Endothelial cell (in vitro differentiated cells): ENCODE results near the gene NDUFB10. TPM values are rescaled to one million over a fixed set of nuclear protein-coding genes. Genes with fewer than 3 reads are reported as not detected.
"Not testable (repeated sequence)": the region's sequence is repeated elsewhere in the genome, so short reads cannot be mapped to it uniquely, and the experiment has no call there.

Source experiments
- DNase-seq: peaks from one replicate; pipeline ENCODE4 v3.0.0; 2021; ENCODE audit warnings: low spot score
- H3K27ac Mint-ChIP-seq: one replicate; pipeline ENCODE4 v1.8.0; 2021; ENCODE audit warnings: mixed read lengths, inconsistent platforms; ENCODE audit not compliant: unreplicated experiment
- H3K27me3 Mint-ChIP-seq: one replicate; pipeline ENCODE4 v1.8.0; 2021; ENCODE audit warnings: mild to moderate bottlenecking, moderate library complexity, mixed read lengths, inconsistent platforms; ENCODE audit not compliant: unreplicated experiment
- H3K36me3 Mint-ChIP-seq: one replicate; pipeline ENCODE4 v1.8.0; 2021; ENCODE audit warnings: mild to moderate bottlenecking, low read depth, mixed read lengths, inconsistent platforms; ENCODE audit not compliant: unreplicated experiment
- H3K4me1 Mint-ChIP-seq: one replicate; pipeline ENCODE4 v1.8.0; 2021; ENCODE audit warnings: mild to moderate bottlenecking, mixed read lengths, inconsistent platforms; ENCODE audit not compliant: unreplicated experiment
- H3K4me3 Mint-ChIP-seq: one replicate; pipeline ENCODE4 v1.8.0; 2021; ENCODE audit warnings: mild to moderate bottlenecking, mixed read lengths, inconsistent platforms; ENCODE audit not compliant: unreplicated experiment
- H3K9me3 Mint-ChIP-seq: one replicate; pipeline ENCODE4 v1.8.0; 2021; ENCODE audit warnings: mixed read lengths, inconsistent platforms; ENCODE audit not compliant: unreplicated experiment
- total RNA-seq: library from RNA; stranded (reverse); fragmentation: NEBNext Ultra II Directional; extraction: Animal tissue kit (Norgen Biotek cat#: 25700); gene quantifications from one replicate; pipeline ENCODE4 v1.2.1, GENCODE V29; 2021; ENCODE audit not compliant: unreplicated experiment
- TF ChIP-seq, protein P1 (sequence below): fragments of 200-600 bp; sonication (generic); IDR thresholded peaks from one replicate; pipeline ENCODE4 v1.5.0; 2021; ENCODE audit warnings: antibody characterized with exemption; ENCODE audit not compliant: unreplicated experiment

The NDUFB10 gene
- total RNA-seq, 1 donor from 2014 or later, result 122 TPM

DNA sequence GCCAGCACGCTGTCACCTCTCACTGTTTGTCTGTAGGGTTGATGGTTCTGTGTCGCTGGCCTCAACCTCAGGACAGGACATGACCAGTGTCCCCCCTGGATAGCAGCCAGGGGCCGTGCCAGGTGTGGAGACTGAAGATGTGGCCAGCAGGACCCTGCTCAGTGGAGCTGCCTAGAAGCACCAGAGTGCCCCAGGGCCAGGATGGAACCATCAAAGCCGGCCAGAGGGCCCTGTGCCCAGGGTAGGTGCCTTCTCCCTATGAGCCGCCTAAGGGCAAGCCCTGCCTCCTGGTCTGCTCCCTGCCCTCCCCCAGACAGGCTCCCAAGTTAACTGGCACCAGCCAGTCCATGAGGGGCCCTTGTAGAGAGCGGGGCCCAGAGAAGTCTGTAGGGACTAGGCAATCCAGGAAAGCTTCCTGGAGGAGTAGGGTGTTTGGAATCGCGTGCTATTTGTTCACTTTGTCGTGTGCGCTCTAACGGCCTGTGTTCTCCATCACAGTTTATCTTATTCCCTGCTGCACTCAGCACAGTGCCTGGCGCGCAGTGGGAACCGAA is 546 bp upstream of the NDUFB10 start:
- Mint-ChIP-seq H3K4me1 (peaks cover 18% of the 10 kb centered on the region), H3K9me3 (no peaks in the 10 kb centered on the region), H3K4me3 (peak overlapping the region; percentile 77), H3K36me3 (peaks cover 20% of the 10 kb centered on the region), H3K27me3 (peaks cover 6% of the 10 kb centered on the region), H3K27ac (no peak overlapping the region)
- no peak for DNase-seq
- TF ChIP-seq, protein P1, sequence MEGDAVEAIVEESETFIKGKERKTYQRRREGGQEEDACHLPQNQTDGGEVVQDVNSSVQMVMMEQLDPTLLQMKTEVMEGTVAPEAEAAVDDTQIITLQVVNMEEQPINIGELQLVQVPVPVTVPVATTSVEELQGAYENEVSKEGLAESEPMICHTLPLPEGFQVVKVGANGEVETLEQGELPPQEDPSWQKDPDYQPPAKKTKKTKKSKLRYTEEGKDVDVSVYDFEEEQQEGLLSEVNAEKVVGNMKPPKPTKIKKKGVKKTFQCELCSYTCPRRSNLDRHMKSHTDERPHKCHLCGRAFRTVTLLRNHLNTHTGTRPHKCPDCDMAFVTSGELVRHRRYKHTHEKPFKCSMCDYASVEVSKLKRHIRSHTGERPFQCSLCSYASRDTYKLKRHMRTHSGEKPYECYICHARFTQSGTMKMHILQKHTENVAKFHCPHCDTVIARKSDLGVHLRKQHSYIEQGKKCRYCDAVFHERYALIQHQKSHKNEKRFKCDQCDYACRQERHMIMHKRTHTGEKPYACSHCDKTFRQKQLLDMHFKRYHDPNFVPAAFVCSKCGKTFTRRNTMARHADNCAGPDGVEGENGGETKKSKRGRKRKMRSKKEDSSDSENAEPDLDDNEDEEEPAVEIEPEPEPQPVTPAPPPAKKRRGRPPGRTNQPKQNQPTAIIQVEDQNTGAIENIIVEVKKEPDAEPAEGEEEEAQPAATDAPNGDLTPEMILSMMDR, result no peak

DNA sequence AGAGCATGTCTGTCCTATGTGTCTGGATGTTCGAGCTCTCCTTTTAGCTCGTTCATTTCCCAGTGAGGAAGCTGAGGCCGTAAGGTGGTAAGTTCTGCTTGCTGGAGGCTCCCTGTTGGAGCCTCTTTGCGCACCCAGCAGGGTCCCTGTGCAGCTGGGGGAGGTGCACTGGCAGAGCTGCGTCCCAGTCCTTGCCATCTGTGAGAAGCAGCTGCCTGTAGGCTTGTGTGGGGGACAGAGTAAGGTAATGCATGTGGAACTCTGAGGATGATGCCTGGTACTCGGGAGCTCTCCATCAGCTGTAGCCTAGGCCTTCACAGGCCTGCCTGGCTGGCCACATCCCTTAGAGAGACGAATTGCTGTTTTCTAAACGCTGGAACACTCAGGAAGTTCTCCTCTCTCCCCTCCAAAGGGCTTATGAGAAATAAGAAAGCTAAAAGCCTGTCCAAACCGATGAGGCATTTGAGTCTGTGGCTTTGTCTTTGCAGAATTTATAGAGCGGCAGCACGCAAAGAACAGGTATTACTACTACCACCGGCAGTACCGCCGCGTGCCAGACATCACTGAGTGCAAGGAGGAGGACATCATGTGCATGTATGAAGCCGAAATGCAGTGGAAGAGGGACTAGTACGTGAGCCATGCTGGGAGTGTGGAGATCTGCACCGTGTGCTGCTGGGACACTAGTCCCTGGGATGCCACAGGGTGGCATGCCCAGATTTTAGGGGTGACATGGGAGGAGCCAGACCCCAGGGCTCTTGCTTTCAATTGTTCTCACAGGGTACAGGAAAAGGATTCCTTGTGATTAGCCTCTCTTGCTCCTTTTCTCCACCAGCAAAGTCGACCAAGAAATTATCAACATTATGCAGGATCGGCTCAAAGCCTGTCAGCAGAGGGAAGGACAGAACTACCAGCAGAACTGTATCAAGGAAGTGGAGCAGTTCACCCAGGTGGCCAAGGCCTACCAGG is 1.6 kb downstream of the NDUFB10 start:
- Mint-ChIP-seq H3K9me3 (no peaks in the 10 kb centered on the region), H3K27ac (peak overlapping the region; percentile 10), H3K36me3 (peaks cover 21% of the 10 kb centered on the region), H3K4me3 (peak overlapping the region; percentile 95), H3K4me1 (peaks cover 29% of the 10 kb centered on the region), H3K27me3 (peaks cover 9% of the 10 kb centered on the region)
- TF ChIP-seq, protein P1, result no peak
- no peak for DNase-seq

DNA sequence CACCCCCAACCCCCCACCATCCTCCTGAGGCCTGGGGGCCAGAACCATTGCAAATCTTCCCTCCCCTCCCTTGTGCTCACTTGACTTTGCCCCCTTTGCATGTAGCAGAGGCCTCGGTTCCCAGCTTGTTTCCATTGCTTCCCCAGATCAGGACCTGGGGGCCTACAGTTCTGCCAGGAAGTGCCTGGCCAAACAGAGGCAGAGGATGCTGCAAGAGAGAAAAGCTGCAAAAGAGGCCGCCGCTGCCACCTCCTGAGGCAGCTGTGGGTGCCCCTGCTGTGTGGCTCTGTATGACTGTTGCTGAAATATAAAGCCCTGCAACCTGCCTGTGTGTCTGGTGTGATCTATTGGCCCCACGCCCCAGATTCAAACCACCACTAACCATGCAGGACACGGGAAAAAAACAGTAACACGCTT is 2.3 kb downstream of the NDUFB10 start:
- DNase-seq, result no peak
- Mint-ChIP-seq H3K27me3 (peaks cover 8% of the 10 kb centered on the region), H3K4me1 (peaks cover 29% of the 10 kb centered on the region)

DNA sequence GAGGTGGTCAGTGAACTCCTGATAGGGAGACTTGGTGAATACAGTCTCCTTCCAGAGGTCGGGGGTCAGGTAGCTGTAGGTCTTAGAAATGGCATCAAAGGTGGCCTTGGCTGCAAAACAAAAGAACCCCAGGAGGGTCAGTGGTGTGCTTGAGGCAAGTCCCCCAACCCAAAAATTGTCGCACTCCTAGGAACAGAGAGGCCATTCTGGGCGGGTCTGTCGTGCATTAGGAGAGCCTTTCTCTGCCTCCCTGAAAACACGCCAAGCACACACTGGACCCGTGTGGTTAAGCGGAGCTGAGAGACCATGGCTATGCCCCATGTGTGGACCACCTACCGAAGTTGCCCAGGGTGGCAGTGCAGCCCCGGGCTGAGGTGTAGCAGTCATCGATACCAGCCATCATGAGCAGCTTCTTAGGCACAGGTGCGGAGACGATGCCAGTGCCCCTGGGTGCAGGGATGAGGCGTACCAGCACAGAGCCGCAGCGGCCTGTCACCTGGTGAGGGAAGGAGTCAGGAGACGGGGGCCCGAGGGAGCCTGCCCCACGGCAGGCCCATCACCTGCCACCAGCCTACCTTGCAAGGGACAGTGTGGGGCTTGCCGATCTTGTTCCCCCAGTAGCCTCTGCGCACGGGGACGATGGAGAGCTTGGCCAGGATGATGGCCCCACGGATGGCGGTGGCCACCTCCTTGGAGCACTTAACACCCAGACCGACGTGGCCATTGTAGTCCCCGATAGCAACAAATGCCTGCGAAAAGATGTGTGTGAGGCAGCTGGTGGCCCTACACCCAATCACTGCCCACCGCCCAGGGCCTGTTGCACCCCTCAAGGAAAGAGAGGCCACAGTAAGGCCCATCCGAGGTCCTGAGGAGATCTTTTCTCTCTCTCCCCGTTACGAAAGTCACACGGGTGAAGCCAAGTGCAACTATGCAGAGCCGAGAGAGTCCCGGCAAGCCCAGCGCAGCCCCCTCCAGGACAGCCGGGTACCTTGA is 3.1 kb downstream of the NDUFB10 start:
- H3K4me1 Mint-ChIP-seq, result peaks cover 29% of the 10 kb centered on the region
- H3K9me3 Mint-ChIP-seq, H3K27ac Mint-ChIP-seq, DNase-seq, H3K27me3 Mint-ChIP-seq: not testable (repeated sequence)
- peaks cover 21% of the 10 kb centered on the region for H3K36me3 Mint-ChIP-seq
- peak overlapping the region; percentile 95 for H3K4me3 Mint-ChIP-seq

More for the DNA sequence above, 2.3 kb downstream of the NDUFB10 start:
- Mint-ChIP-seq H3K36me3 (peaks cover 21% of the 10 kb centered on the region), H3K9me3 (no peaks in the 10 kb centered on the region), H3K27ac (no peak overlapping the region), H3K4me3 (no peak overlapping the region)
- TF ChIP-seq, protein P1, result no peak
